Stomach (tissue), 4 donors: ENCODE data around the gene ATG4B.

Experiments used
- POLR2A ChIP-seq, 4 donors: fragments of 450-650 bp; IDR thresholded peaks; one replicate each; pipeline ENCODE4 v1.6.1; 2016; ENCODE audit warnings: antibody characterized with exemption in 4 of 4, control low read depth in 2 of 4, mild to moderate bottlenecking in 1 of 4, moderate library complexity in 1 of 4
- POLR2AphosphoS5 ChIP-seq, 3 donors: sonication (generic); formaldehyde crosslinking; IDR thresholded peaks; one replicate each; pipeline ENCODE4 v1.6.1; 2016; ENCODE audit warnings: antibody characterized with exemption in 3 of 3
- TF ChIP-seq, protein P1 (sequence below), 7 experiments: fragments of 450-650 bp in 4 of 7; fragments of 200-600 bp in 3 of 7; sonication (generic) in 3 of 7; IDR thresholded peaks; one replicate each; pipeline ENCODE4 v1.5.1; 2016 to 2019; ENCODE audit warnings: antibody characterized with exemption in 7 of 7, control low read depth in 2 of 7, mild to moderate bottlenecking in 1 of 7

GRCh38 chr2:241676665-241677064 lies 39.2 kb downstream of the ATG4B start:
- TF ChIP-seq, protein P1, sequence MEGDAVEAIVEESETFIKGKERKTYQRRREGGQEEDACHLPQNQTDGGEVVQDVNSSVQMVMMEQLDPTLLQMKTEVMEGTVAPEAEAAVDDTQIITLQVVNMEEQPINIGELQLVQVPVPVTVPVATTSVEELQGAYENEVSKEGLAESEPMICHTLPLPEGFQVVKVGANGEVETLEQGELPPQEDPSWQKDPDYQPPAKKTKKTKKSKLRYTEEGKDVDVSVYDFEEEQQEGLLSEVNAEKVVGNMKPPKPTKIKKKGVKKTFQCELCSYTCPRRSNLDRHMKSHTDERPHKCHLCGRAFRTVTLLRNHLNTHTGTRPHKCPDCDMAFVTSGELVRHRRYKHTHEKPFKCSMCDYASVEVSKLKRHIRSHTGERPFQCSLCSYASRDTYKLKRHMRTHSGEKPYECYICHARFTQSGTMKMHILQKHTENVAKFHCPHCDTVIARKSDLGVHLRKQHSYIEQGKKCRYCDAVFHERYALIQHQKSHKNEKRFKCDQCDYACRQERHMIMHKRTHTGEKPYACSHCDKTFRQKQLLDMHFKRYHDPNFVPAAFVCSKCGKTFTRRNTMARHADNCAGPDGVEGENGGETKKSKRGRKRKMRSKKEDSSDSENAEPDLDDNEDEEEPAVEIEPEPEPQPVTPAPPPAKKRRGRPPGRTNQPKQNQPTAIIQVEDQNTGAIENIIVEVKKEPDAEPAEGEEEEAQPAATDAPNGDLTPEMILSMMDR (IDR thresholded peaks at IDR 0.05): no peak
- TF ChIP-seq POLR2A (IDR thresholded peaks at IDR 0.05) (no peak), POLR2AphosphoS5 (IDR thresholded peaks at IDR 0.05) (no peak)
